Vagina (tissue), 2 donors: Measurements from ENCODE around the gene MYCN. TPM values are rescaled to one million over a fixed set of nuclear protein-coding genes. Genes with fewer than 3 reads are reported as not detected.
"Not testable (repeated sequence)": the region's sequence is repeated elsewhere in the genome, so short reads cannot be mapped to it uniquely, and the experiment has no call there.

Source experiments
- DNase-seq, 2 donors: peaks; one replicate each; pipeline ENCODE4 v3.0.0-alpha.2; 2017; ENCODE audit errors: extremely low spot score in 2 of 2
- H3K27ac ChIP-seq: fragments of 200-600 bp; sonication (generic); one replicate; pipeline ENCODE4 v1.5.1; 2019
- H3K27me3 ChIP-seq: fragments of 200-600 bp; sonication (generic); one replicate; pipeline ENCODE4 v1.5.1; 2019
- H3K36me3 ChIP-seq, 2 donors: fragments of 200-600 bp; sonication (generic); one replicate each; pipeline ENCODE4 v1.5.1; 2017 to 2019
- H3K4me1 ChIP-seq: fragments of 200-600 bp; sonication (generic); one replicate; pipeline ENCODE4 v1.5.1; 2019
- H3K4me3 ChIP-seq, 2 donors: fragments of 200-600 bp; sonication (generic); 1 replicate in 1 of 2; 2 replicates in 1 of 2; pipeline ENCODE4 v1.5.1; 2016 to 2019
- H3K9me3 ChIP-seq: fragments of 200-600 bp; sonication (generic); one replicate; pipeline ENCODE4 v1.5.1; 2019
- CTCF ChIP-seq, 3 experiments: fragments of 450-650 bp in 2 of 3; fragments of 200-600 bp in 1 of 3; sonication (generic) in 1 of 3; IDR thresholded peaks; one replicate each; pipeline ENCODE4 v1.5.1; 2017 to 2019; ENCODE audit warnings: antibody characterized with exemption in 3 of 3, mild to moderate bottlenecking in 2 of 3, moderate library complexity in 2 of 3
- POLR2A ChIP-seq, 2 donors: fragments of 450-650 bp; IDR thresholded peaks; one replicate each; pipeline ENCODE4 v1.6.1; 2017; ENCODE audit warnings: antibody characterized with exemption in 2 of 2, mild to moderate bottlenecking in 2 of 2, moderate library complexity in 2 of 2
- POLR2AphosphoS5 ChIP-seq, 2 donors: sonication (generic); formaldehyde crosslinking; IDR thresholded peaks; one replicate each; pipeline ENCODE4 v1.9.0; 2017; ENCODE audit warnings: antibody characterized with exemption in 2 of 2, mild to moderate bottlenecking in 2 of 2, low read depth in 1 of 2; ENCODE audit not compliant: insufficient read depth in 1 of 2
- intact Hi-C: fragments of 100-400 bp; cut with DNase I; formaldehyde crosslinking; loops from one replicate; pipeline ENCODE4 v1.15.1; 2023
- total RNA-seq: library from RNA; depleted of rRNA; stranded (reverse); fragments of >200 nt; gene quantifications from one replicate; pipeline ENCODE4 v1.2.3, GENCODE V29; 2016

Gene MYCN
- total RNA-seq, 1 donor from 2014 or later, result 2.0 TPM

GRCh38 chr2:15949551-15949950 lies 9.2 kb downstream of the MYCN start:
- Histone ChIP-seq H3K4me1 (no peaks in the 10 kb centered on the region), H3K27ac (no peak overlapping the region), H3K4me3 (no peak overlapping the region), H3K9me3 (no peaks in the 10 kb centered on the region), H3K27me3 (no peaks in the 10 kb centered on the region), H3K36me3 (no peaks in the 10 kb centered on the region)
- no peak for TF ChIP-seq POLR2A (IDR thresholded peaks at IDR 0.05)
- intact Hi-C loops, result no loop called here
- DNase-seq, result no peak

- Histone ChIP-seq H3K27ac (no peak overlapping the region), H3K4me3 (no peak overlapping the region), H3K9me3 (no peaks in the 10 kb centered on the region), H3K27me3 (no peaks in the 10 kb centered on the region), H3K36me3 (no peaks in the 10 kb centered on the region), H3K4me1 (no peaks in the 10 kb centered on the region)
- TF ChIP-seq CTCF (IDR thresholded peaks at IDR 0.05), result no peak
- TF ChIP-seq POLR2AphosphoS5 (IDR thresholded peaks at IDR 0.05; ENCODE audit: insufficient read depth in 1 of 2, low read depth in 1 of 2), result no peak
- no peak for TF ChIP-seq POLR2A (IDR thresholded peaks at IDR 0.05)
- DNase-seq, result no peak
- intact Hi-C loops, result no loop called here
Observed at GRCh38 chr2:15950088-15950952, 10.0 kb downstream of the MYCN start.

GRCh38 chr2:15951936-15952335 lies 11.6 kb downstream of the MYCN start:
- H3K27ac ChIP-seq, DNase-seq, H3K4me3 ChIP-seq, H3K4me1 ChIP-seq, H3K36me3 ChIP-seq, intact Hi-C loops, H3K9me3 ChIP-seq, H3K27me3 ChIP-seq: not testable (repeated sequence)

GRCh38 chr2:15952451-15953146 lies 12.2 kb downstream of the MYCN start:
- Histone ChIP-seq H3K36me3 (no peaks in the 10 kb centered on the region), H3K4me3 (no peak overlapping the region), H3K27ac (no peak overlapping the region), H3K27me3 (no peaks in the 10 kb centered on the region), H3K4me1 (no peaks in the 10 kb centered on the region), H3K9me3 (no peaks in the 10 kb centered on the region)
- no peak for DNase-seq
- TF ChIP-seq POLR2AphosphoS5 (IDR thresholded peaks at IDR 0.05; ENCODE audit: insufficient read depth in 1 of 2, low read depth in 1 of 2), result no peak
- no peak for TF ChIP-seq POLR2A (IDR thresholded peaks at IDR 0.05)
- no peak for TF ChIP-seq CTCF (IDR thresholded peaks at IDR 0.05)
- intact Hi-C loops, result no loop called here

- H3K36me3 ChIP-seq, result no peaks in the 10 kb centered on the region
- H3K4me3 ChIP-seq, result no peak overlapping the region
- no peak overlapping the region for H3K27ac ChIP-seq
- H3K4me1 ChIP-seq, result no peaks in the 10 kb centered on the region
- no peaks in the 10 kb centered on the region for H3K27me3 ChIP-seq
- no peaks in the 10 kb centered on the region for H3K9me3 ChIP-seq
- TF ChIP-seq POLR2AphosphoS5 (IDR thresholded peaks at IDR 0.05; ENCODE audit: insufficient read depth in 1 of 2, low read depth in 1 of 2), result no peak
- no peak for TF ChIP-seq POLR2A (IDR thresholded peaks at IDR 0.05)
- no peak for TF ChIP-seq CTCF (IDR thresholded peaks at IDR 0.05)
- no peak for DNase-seq
- intact Hi-C loops, result no loop called here
Observed at GRCh38 chr2:15953147-15953630, 12.8 kb downstream of the MYCN start.
